HEK293 (cell line): ENCODE data around the gene TPD52L1.

Experiments
- PRDM2 ChIP-seq: fragments of 450-650 bp; formaldehyde crosslinking; IDR thresholded peaks from 2 replicates; pipeline ENCODE4 v1.5.1; 2016; ENCODE audit warnings: missing biosample characterization, missing genetic modification characterization, borderline replicate concordance
- SCRT2 ChIP-seq: fragments of 450-650 bp; formaldehyde crosslinking; IDR thresholded peaks from 2 replicates; pipeline ENCODE4 v1.5.1; 2016; ENCODE audit warnings: missing biosample characterization, missing genetic modification characterization
- TCF7L2 ChIP-seq: IDR thresholded peaks from 2 replicates; pipeline ENCODE4 v1.6.1; 2011; ENCODE audit warnings: low read depth, mild to moderate bottlenecking, inconsistent platforms, low read length, moderate library complexity, borderline replicate concordance
- ZBTB1 ChIP-seq: fragments of 450-650 bp; formaldehyde crosslinking; IDR thresholded peaks from 2 replicates; pipeline ENCODE4 v1.5.1; 2016; ENCODE audit warnings: missing biosample characterization, missing genetic modification characterization
- ZBTB17 ChIP-seq: fragments of 450-650 bp; formaldehyde crosslinking; IDR thresholded peaks from 2 replicates; pipeline ENCODE4 v1.5.1; 2016; ENCODE audit warnings: missing biosample characterization, missing genetic modification characterization
- ZBTB7A ChIP-seq: fragments of 450-650 bp; formaldehyde crosslinking; IDR thresholded peaks from 2 replicates; pipeline ENCODE4 v1.5.1; 2016; ENCODE audit warnings: low read depth, missing biosample characterization, missing genetic modification characterization
- ZFP37 ChIP-seq: fragments of 450-650 bp; formaldehyde crosslinking; IDR thresholded peaks from 2 replicates; pipeline ENCODE4 v1.5.1; 2016; ENCODE audit warnings: missing biosample characterization, missing genetic modification characterization
- ZNF112 ChIP-seq: fragments of 450-650 bp; formaldehyde crosslinking; IDR thresholded peaks from 2 replicates; pipeline ENCODE4 v1.5.0; 2017; ENCODE audit warnings: missing biosample characterization, missing genetic modification characterization
- ZNF132 ChIP-seq: fragments of 450-650 bp; formaldehyde crosslinking; IDR thresholded peaks from 2 replicates; pipeline ENCODE4 v1.5.1; 2017; ENCODE audit warnings: missing biosample characterization, missing genetic modification characterization, borderline replicate concordance
- ZNF175 ChIP-seq: fragments of 450-650 bp; formaldehyde crosslinking; IDR thresholded peaks from 2 replicates; pipeline ENCODE4 v1.5.1; 2016; ENCODE audit warnings: missing biosample characterization, missing genetic modification characterization
- ZNF223 ChIP-seq: fragments of 450-650 bp; formaldehyde crosslinking; IDR thresholded peaks from 2 replicates; pipeline ENCODE4 v1.5.1; 2016; ENCODE audit warnings: missing biosample characterization, missing genetic modification characterization
- ZNF239 ChIP-seq: fragments of 450-650 bp; formaldehyde crosslinking; IDR thresholded peaks from 2 replicates; pipeline ENCODE4 v1.5.1; 2016; ENCODE audit warnings: missing biosample characterization, missing genetic modification characterization
- ZNF24 ChIP-seq: fragments of 450-650 bp; formaldehyde crosslinking; IDR thresholded peaks from 2 replicates; pipeline ENCODE4 v1.5.1; 2016; ENCODE audit warnings: missing biosample characterization, missing genetic modification characterization
- ZNF324 ChIP-seq: fragments of 450-650 bp; formaldehyde crosslinking; IDR thresholded peaks from 2 replicates; pipeline ENCODE4 v1.5.1; 2016; ENCODE audit warnings: missing biosample characterization, missing genetic modification characterization
- ZNF510 ChIP-seq: fragments of 450-650 bp; formaldehyde crosslinking; IDR thresholded peaks from 2 replicates; pipeline ENCODE4 v1.5.1; 2018; ENCODE audit warnings: mild to moderate bottlenecking, missing genetic modification characterization, missing biosample characterization; ENCODE audit not compliant: insufficient replicate concordance
- ZNF623 ChIP-seq: fragments of 450-650 bp; formaldehyde crosslinking; IDR thresholded peaks from 2 replicates; pipeline ENCODE4 v1.5.1; 2016; ENCODE audit warnings: missing biosample characterization, missing genetic modification characterization
- ZNF645 ChIP-seq: fragments of 450-650 bp; formaldehyde crosslinking; IDR thresholded peaks from 2 replicates; pipeline ENCODE4; 2016; ENCODE audit warnings: missing biosample characterization, missing genetic modification characterization
- ZNF692 ChIP-seq: fragments of 450-650 bp; formaldehyde crosslinking; IDR thresholded peaks from 2 replicates; pipeline ENCODE4 v1.5.1; 2016; ENCODE audit warnings: missing biosample characterization, missing genetic modification characterization
- ZNF701 ChIP-seq: fragments of 450-650 bp; formaldehyde crosslinking; IDR thresholded peaks from 2 replicates; pipeline ENCODE4 v1.5.1; 2016; ENCODE audit warnings: missing biosample characterization, missing genetic modification characterization
- ZNF76 ChIP-seq: fragments of 450-650 bp; formaldehyde crosslinking; IDR thresholded peaks from 2 replicates; pipeline ENCODE4; 2016; ENCODE audit warnings: low read depth, missing biosample characterization, missing genetic modification characterization, borderline replicate concordance
- TF ChIP-seq, protein P1 (sequence below): fragments of 450-650 bp; formaldehyde crosslinking; IDR thresholded peaks from 2 replicates; pipeline ENCODE4 v1.5.1; 2016; ENCODE audit warnings: missing biosample characterization, missing genetic modification characterization
- TF ChIP-seq, protein P2 (sequence below): fragments of 450-650 bp; formaldehyde crosslinking; optimal IDR thresholded peaks from 2 replicates; pipeline ENCODE3; 2016; ENCODE audit warnings: missing biosample characterization, mild to moderate bottlenecking, missing genetic modification characterization
- TF ChIP-seq, protein P3 (sequence below): fragments of 450-650 bp; formaldehyde crosslinking; IDR thresholded peaks from 2 replicates; pipeline ENCODE4 v1.5.1; 2017; ENCODE audit warnings: missing biosample characterization, mild to moderate bottlenecking, missing genetic modification characterization, moderate library complexity
- TF ChIP-seq, protein P4 (sequence below): fragments of 450-650 bp; formaldehyde crosslinking; IDR thresholded peaks from 2 replicates; pipeline ENCODE4 v1.5.1; 2016; ENCODE audit warnings: missing biosample characterization, missing genetic modification characterization

Gene TPD52L1

GRCh38 chr6:125301435-125302391 is 148.1 kb downstream of the TPD52L1 start, which contains the start of gene HDDC2 (continued):
- TF ChIP-seq PRDM2 (tag by site-specific recombination) (no peak), ZFP37 (tag by site-specific recombination) (no peak; the same call in 1 of the 2 replicates), ZBTB17 (tag by site-specific recombination) (peak; percentile 75; the same call in 1 of the 2 replicates), ZNF112 (tag by site-specific recombination) (no peak), ZNF132 (tag by site-specific recombination) (no peak), ZNF76 (peak; percentile 48; the same call in 1 of the 2 replicates), ZNF223 (peak; percentile 65; the same call in 1 of the 2 replicates), ZNF645 (tag by site-specific recombination) (peak; percentile 58; the same call in 1 of the 2 replicates), ZBTB7A (tag by site-specific recombination) (no peak; the same call in 1 of the 2 replicates), ZNF510 (tag by site-specific recombination) (no peak), ZNF175 (tag by site-specific recombination) (no peak), ZNF24 (tag by site-specific recombination) (peak; percentile 39; the same call in 1 of the 2 replicates), ZNF623 (tag by site-specific recombination) (no peak), ZBTB1 (no peak), ZNF239 (tag by site-specific recombination) (no peak), TCF7L2 (no peak), ZNF692 (tag by site-specific recombination) (peak; percentile 46; the same call in 1 of the 2 replicates), ZNF324 (tag by site-specific recombination) (peak; percentile 74; the same call in 1 of the 2 replicates), SCRT2 (tag by site-specific recombination) (no peak), ZNF701 (tag by site-specific recombination) (peak; percentile 92)
- TF ChIP-seq, protein P1, sequence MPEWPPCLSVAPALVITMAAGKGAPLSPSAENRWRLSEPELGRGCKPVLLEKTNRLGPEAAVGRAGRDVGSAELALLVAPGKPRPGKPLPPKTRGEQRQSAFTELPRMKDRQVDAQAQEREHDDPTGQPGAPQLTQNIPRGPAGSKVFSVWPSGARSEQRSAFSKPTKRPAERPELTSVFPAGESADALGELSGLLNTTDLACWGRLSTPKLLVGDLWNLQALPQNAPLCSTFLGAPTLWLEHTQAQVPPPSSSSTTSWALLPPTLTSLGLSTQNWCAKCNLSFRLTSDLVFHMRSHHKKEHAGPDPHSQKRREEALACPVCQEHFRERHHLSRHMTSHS (tag by site-specific recombination), result peak; percentile 46; the same call in 1 of the 2 replicates
- TF ChIP-seq, protein P2, sequence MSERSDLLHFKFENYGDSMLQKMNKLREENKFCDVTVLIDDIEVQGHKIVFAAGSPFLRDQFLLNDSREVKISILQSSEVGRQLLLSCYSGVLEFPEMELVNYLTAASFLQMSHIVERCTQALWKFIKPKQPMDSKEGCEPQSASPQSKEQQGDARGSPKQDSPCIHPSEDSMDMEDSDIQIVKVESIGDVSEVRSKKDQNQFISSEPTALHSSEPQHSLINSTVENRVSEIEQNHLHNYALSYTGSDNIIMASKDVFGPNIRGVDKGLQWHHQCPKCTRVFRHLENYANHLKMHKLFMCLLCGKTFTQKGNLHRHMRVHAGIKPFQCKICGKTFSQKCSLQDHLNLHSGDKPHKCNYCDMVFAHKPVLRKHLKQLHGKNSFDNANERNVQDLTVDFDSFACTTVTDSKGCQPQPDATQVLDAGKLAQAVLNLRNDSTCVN, result peak; percentile 79
- TF ChIP-seq, protein P3, sequence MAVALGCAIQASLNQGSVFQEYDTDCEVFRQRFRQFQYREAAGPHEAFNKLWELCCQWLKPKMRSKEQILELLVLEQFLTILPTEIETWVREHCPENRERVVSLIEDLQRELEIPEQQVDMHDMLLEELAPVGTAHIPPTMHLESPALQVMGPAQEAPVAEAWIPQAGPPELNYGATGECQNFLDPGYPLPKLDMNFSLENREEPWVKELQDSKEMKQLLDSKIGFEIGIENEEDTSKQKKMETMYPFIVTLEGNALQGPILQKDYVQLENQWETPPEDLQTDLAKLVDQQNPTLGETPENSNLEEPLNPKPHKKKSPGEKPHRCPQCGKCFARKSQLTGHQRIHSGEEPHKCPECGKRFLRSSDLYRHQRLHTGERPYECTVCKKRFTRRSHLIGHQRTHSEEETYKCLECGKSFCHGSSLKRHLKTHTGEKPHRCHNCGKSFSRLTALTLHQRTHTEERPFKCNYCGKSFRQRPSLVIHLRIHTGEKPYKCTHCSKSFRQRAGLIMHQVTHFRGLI (tag by site-specific recombination), result peak; percentile 31
- TF ChIP-seq, protein P4, sequence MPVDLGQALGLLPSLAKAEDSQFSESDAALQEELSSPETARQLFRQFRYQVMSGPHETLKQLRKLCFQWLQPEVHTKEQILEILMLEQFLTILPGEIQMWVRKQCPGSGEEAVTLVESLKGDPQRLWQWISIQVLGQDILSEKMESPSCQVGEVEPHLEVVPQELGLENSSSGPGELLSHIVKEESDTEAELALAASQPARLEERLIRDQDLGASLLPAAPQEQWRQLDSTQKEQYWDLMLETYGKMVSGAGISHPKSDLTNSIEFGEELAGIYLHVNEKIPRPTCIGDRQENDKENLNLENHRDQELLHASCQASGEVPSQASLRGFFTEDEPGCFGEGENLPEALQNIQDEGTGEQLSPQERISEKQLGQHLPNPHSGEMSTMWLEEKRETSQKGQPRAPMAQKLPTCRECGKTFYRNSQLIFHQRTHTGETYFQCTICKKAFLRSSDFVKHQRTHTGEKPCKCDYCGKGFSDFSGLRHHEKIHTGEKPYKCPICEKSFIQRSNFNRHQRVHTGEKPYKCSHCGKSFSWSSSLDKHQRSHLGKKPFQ, result no peak
